ENCODE measurements around the gene DEFB132.
A peak's percentile ranks its signal among the peaks of the same experiment; 100 is the strongest.

Gene DEFB132, protein sequence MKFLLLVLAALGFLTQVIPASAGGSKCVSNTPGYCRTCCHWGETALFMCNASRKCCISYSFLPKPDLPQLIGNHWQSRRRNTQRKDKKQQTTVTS

GRCh38 chr20:257419-257818, at the start of gene DEFB132:
TSS of gene DEFB132 (plus strand) at chr20:257724. CDS start at chr20:257779, 55 bp downstream.
- ChIA-PET CTCF (interaction anchor here (1.7 kb wide), 1 partner anchor 9 kb away, joined by 7 read pairs; no protein-coding TSS in a partner anchor), POLR2A (interaction anchor here (1.1 kb wide), 1 partner anchor 74 kb away, joined by 3 read pairs; no protein-coding TSS in a partner anchor)
- no peak for TF ChIP-seq BHLHE40 (IDR thresholded peaks at IDR 0.05; ENCODE audit: borderline replicate concordance)
- TF ChIP-seq NFRKB (IDR thresholded peaks at IDR 0.05): no peak
- no peak for TF ChIP-seq FOXA1 (IDR thresholded peaks at IDR 0.05)
- no peak for TF ChIP-seq LEF1 (IDR thresholded peaks at IDR 0.05; ENCODE audit: borderline replicate concordance)
- TF ChIP-seq SP1 (IDR thresholded peaks at IDR 0.05): no peak
- no peak for TF ChIP-seq ZNF384 (IDR thresholded peaks at IDR 0.05)
- no peak for TF ChIP-seq HDGF (IDR thresholded peaks at IDR 0.05; ENCODE audit: borderline replicate concordance)
- no peak for TF ChIP-seq PKNOX1 (IDR thresholded peaks at IDR 0.05)
- TF ChIP-seq FOXM1 (IDR thresholded peaks at IDR 0.05; ENCODE audit: borderline replicate concordance): no peak
- DNase-seq (ENCODE audit: extremely low spot score): no peak

GRCh38 chr20:208942-209566, 48.5 kb upstream of the DEFB132 start:
- DNase-seq (ENCODE audit: extremely low spot score): peak; percentile 40
- ChIA-PET POLR2A (no interaction called here), CTCF (no interaction called here)
- TF ChIP-seq SP1 (IDR thresholded peaks at IDR 0.05): no peak
- TF ChIP-seq FOXM1 (IDR thresholded peaks at IDR 0.05; ENCODE audit: borderline replicate concordance): no peak
- no peak for TF ChIP-seq BHLHE40 (IDR thresholded peaks at IDR 0.05; ENCODE audit: borderline replicate concordance)
- no peak for TF ChIP-seq PKNOX1 (IDR thresholded peaks at IDR 0.05)
- TF ChIP-seq LEF1 (IDR thresholded peaks at IDR 0.05; ENCODE audit: borderline replicate concordance): no peak
- no peak for TF ChIP-seq TARDBP (IDR thresholded peaks at IDR 0.05)
- no peak for TF ChIP-seq FOXA1 (IDR thresholded peaks at IDR 0.05)
- no peak for TF ChIP-seq CTBP1 (IDR thresholded peaks at IDR 0.05; ENCODE audit: borderline replicate concordance)
- TF ChIP-seq ZNF384 (IDR thresholded peaks at IDR 0.05): no peak
- TF ChIP-seq HDGF (IDR thresholded peaks at IDR 0.05; ENCODE audit: borderline replicate concordance): no peak
- TF ChIP-seq L3MBTL2 (conservative IDR thresholded peaks at IDR 0.05): no peak
- TF ChIP-seq FOXK2 (IDR thresholded peaks at IDR 0.05): no peak
- no peak for TF ChIP-seq NFRKB (IDR thresholded peaks at IDR 0.05)
- TF ChIP-seq ELF4 (IDR thresholded peaks at IDR 0.05): no peak
- TF ChIP-seq SUZ12 (IDR thresholded peaks at IDR 0.05): no peak
- no peak for TF ChIP-seq ARNT (IDR thresholded peaks at IDR 0.05)

DNA sequence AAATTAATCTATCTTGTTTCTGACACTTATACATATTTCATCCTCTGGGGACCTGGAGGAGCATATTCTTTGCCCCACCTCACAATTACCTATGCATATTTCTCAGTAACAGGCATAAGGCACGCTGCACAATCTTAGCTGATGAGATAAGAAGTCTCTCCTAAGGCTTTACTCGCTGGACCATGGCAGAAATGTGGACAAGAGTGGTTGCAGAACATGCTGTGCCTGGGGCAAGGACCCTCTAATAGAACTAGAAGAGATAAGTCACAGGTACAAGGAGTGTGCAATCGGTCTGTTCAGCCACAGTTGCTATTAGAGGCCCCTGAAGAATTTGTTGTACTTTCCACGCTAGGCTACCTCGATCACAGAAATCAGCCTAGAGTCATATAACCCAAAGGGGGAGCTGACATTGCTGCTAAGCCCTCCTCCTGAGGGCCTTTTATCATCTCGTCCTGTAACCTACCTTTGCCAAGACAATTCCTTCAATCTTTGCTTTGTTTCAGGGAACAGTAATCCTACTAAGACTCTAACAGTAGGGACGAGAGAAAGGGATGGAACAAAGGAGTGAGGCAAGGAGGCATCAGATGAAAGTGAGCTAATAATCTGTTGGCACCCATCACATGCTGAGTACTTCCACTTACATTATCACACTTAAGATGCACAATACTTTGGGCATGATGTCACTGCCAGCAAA, 46.6 kb upstream of the DEFB132 start:
- TF ChIP-seq ARNT (IDR thresholded peaks at IDR 0.05) (no peak), TARDBP (IDR thresholded peaks at IDR 0.05) (no peak)
- CTCF ChIA-PET: interaction anchor here (1.5 kb wide), 1 partner anchor 56 kb away, joined by 4 read pairs; no protein-coding TSS in a partner anchor
- POLR2A ChIA-PET: no interaction called here
- DNase-seq (ENCODE audit: extremely low spot score): no peak

- POLR2A ChIA-PET: no interaction called here
- CTCF ChIA-PET: no interaction called here
- TF ChIP-seq SP1 (IDR thresholded peaks at IDR 0.05) (no peak), ARNT (IDR thresholded peaks at IDR 0.05) (no peak), LEF1 (IDR thresholded peaks at IDR 0.05; ENCODE audit: borderline replicate concordance) (no peak), BHLHE40 (IDR thresholded peaks at IDR 0.05; ENCODE audit: borderline replicate concordance) (no peak), NFRKB (IDR thresholded peaks at IDR 0.05) (no peak), SUZ12 (IDR thresholded peaks at IDR 0.05) (no peak), ZNF384 (IDR thresholded peaks at IDR 0.05) (no peak), CTBP1 (IDR thresholded peaks at IDR 0.05; ENCODE audit: borderline replicate concordance) (no peak), FOXM1 (IDR thresholded peaks at IDR 0.05; ENCODE audit: borderline replicate concordance) (no peak)
- DNase-seq (ENCODE audit: extremely low spot score): no peak
These were observed 43.1 kb upstream of the DEFB132 start for GRCh38 chr20:214383-214782.

DNA sequence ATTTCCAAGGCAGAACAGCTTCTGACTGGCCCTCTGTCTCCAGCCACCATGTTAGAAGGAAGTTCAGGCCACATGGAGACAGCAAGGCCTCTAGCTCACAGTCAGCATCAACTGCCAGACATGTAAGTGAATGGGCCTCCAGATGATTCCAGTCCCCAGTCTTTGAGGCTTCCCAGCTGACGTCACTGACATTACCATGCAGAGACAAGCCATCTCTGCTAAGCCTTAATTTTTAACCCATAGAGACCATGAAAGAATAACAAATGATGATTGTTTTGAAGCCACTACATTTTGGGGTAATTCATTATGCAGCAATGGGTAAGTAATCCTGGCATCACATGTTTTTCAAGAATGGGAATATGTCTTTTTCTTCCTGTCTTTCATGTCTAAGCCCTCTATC, 41.7 kb upstream of the DEFB132 start:
- TF ChIP-seq ARNT (IDR thresholded peaks at IDR 0.05) (no peak), FOXA1 (IDR thresholded peaks at IDR 0.05) (no peak), BHLHE40 (IDR thresholded peaks at IDR 0.05; ENCODE audit: borderline replicate concordance) (no peak), L3MBTL2 (conservative IDR thresholded peaks at IDR 0.05) (no peak), TARDBP (IDR thresholded peaks at IDR 0.05) (no peak), ZNF384 (IDR thresholded peaks at IDR 0.05) (no peak)
- DNase-seq (ENCODE audit: extremely low spot score): no peak
- CTCF ChIA-PET: interaction anchor here (0.5 kb wide), 1 partner anchor 18 kb away, joined by 3 read pairs; no protein-coding TSS in a partner anchor
- POLR2A ChIA-PET: interaction anchor here (1.0 kb wide), 1 partner anchor 109 kb away, joined by 4 read pairs; the partner anchor contains the start of gene SOX12

DNA sequence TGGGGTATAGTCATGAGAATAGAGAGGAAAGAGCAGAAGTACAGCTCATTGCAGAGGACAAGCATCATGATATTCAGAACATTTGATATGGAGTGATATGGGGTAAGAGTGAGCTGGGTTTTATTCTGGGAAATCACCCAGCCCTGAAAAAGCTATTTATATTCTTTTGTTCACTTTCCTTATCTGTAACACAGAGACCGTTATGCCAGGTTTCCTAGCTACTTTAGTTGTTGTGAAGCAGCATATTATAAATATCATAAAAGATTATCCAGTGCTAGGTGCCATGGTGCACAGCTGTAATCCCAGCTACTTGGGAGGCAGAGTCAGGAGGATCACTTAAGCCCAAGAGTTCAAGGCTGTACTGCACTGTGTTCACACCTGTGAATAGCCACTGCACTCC, 40.3 kb upstream of the DEFB132 start:
- TF ChIP-seq FOXM1 (IDR thresholded peaks at IDR 0.05; ENCODE audit: borderline replicate concordance) (no peak), ELF4 (IDR thresholded peaks at IDR 0.05) (no peak), FOXA1 (IDR thresholded peaks at IDR 0.05) (no peak), NFRKB (IDR thresholded peaks at IDR 0.05) (no peak), SP1 (IDR thresholded peaks at IDR 0.05) (no peak), ZNF384 (IDR thresholded peaks at IDR 0.05) (no peak), FOXK2 (IDR thresholded peaks at IDR 0.05) (no peak), HDGF (IDR thresholded peaks at IDR 0.05; ENCODE audit: borderline replicate concordance) (no peak), TARDBP (IDR thresholded peaks at IDR 0.05) (no peak), PKNOX1 (IDR thresholded peaks at IDR 0.05) (no peak), SUZ12 (IDR thresholded peaks at IDR 0.05) (no peak), BHLHE40 (IDR thresholded peaks at IDR 0.05; ENCODE audit: borderline replicate concordance) (no peak), CTBP1 (IDR thresholded peaks at IDR 0.05; ENCODE audit: borderline replicate concordance) (no peak)
- no peak for DNase-seq (ENCODE audit: extremely low spot score)
- POLR2A ChIA-PET: no interaction called here
- CTCF ChIA-PET: no interaction called here

Measured in HEK293T (cell line).